Hepatocyte (in vitro differentiated cells): ENCODE measurements around the gene PTGES.

Experiments used
- EZH2 ChIP-seq: fragments of 200-600 bp; sonication (generic); IDR thresholded peaks from 2 replicates; pipeline ENCODE4 v1.6.1; 2016; ENCODE audit warnings: antibody characterized with exemption, mild to moderate bottlenecking, borderline replicate concordance
- TF ChIP-seq, protein P1 (sequence below): fragments of 200-600 bp; sonication (generic); IDR thresholded peaks from 2 replicates; pipeline ENCODE4 v1.5.1; 2016; ENCODE audit warnings: antibody characterized with exemption, mild to moderate bottlenecking; ENCODE audit not compliant: poor library complexity

DNA sequence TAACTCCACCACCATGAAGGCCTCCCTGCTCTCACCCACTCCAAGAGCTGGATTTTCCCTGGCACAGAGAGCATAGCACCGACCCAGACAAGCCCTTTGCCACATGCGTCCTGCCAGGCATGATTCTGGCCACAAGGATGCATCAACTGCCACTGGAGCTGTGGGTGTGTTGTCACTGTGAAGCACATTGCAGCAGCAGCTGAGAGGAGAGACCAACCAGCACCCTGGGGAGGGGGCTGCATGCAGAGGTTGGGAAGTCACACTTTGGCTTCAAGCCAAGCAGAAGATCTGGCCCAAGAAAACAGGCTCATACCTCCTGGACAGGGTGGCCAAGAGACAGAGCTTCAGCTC is 22.6 kb upstream of the PTGES start:
- TF ChIP-seq, protein P1, sequence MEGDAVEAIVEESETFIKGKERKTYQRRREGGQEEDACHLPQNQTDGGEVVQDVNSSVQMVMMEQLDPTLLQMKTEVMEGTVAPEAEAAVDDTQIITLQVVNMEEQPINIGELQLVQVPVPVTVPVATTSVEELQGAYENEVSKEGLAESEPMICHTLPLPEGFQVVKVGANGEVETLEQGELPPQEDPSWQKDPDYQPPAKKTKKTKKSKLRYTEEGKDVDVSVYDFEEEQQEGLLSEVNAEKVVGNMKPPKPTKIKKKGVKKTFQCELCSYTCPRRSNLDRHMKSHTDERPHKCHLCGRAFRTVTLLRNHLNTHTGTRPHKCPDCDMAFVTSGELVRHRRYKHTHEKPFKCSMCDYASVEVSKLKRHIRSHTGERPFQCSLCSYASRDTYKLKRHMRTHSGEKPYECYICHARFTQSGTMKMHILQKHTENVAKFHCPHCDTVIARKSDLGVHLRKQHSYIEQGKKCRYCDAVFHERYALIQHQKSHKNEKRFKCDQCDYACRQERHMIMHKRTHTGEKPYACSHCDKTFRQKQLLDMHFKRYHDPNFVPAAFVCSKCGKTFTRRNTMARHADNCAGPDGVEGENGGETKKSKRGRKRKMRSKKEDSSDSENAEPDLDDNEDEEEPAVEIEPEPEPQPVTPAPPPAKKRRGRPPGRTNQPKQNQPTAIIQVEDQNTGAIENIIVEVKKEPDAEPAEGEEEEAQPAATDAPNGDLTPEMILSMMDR, result no peak
- no peak for TF ChIP-seq EZH2
